Sciatic nerve (tissue), 2 donors: ENCODE data around the gene NRP1. TPM values are rescaled to one million over a fixed set of nuclear protein-coding genes. Genes with fewer than 3 reads are reported as not detected.
"Not testable (repeated sequence)": the region's sequence is repeated elsewhere in the genome, so short reads cannot be mapped to it uniquely, and the experiment has no call there.

Source experiments
- ATAC-seq: fragments of 200-7000 bp; cut with Tn5 transposase; one replicate; pipeline ENCODE4 v1.9.1; 2020; ENCODE audit warnings: mild to moderate bottlenecking, moderate library complexity
- DNase-seq: peaks from one replicate; pipeline ENCODE4 v3.0.0-alpha.2; 2020; ENCODE audit warnings: low spot score
- intact Hi-C: fragments of 100-400 bp; cut with DNase I; formaldehyde crosslinking; loops from one replicate; pipeline ENCODE4 v1.14.2; 2022
- total RNA-seq: library from RNA; stranded (reverse); fragmentation: NEBNext Ultra II Directional; extraction: Animal tissue kit (Norgen Biotek cat#: 25700); gene quantifications from one replicate; pipeline ENCODE4 v1.2.1, GENCODE V29; 2021
- donor health status: DM: no; HTN: no; CAD: no.
- donor health status: DM: no; HTN: no; CAD: no.

The NRP1 gene
- total RNA-seq, 1 donor from 2014 or later, result 156 TPM

- intact Hi-C loops, result no loop called here
- DNase-seq (no peak), ATAC-seq (no peak)
Measured at GRCh38 chr10:33151344-33151864, 183.1 kb downstream of the NRP1 start.

- ATAC-seq (no peak), DNase-seq (no peak)
- intact Hi-C loops, result no loop called here
Measured at GRCh38 chr10:33150889-33151288, 183.6 kb downstream of the NRP1 start.

- intact Hi-C loops, result no loop called here
- DNase-seq, result no peak
- ATAC-seq, result no peak
Measured at GRCh38 chr10:33150146-33150545, 184.3 kb downstream of the NRP1 start.

- no peak for DNase-seq
- intact Hi-C loops, result no loop called here
- no peak for ATAC-seq
Measured at GRCh38 chr10:33147013-33147310, 187.5 kb downstream of the NRP1 start.

- DNase-seq, result no peak
- intact Hi-C loops, result no loop called here
- ATAC-seq, result no peak
Measured at GRCh38 chr10:33146189-33147012, 188.1 kb downstream of the NRP1 start.

GRCh38 chr10:33145451-33146188 lies 188.8 kb downstream of the NRP1 start:
- no peak for DNase-seq
- intact Hi-C loops, result no loop called here
- ATAC-seq, result no peak

- DNase-seq, result no peak
- peak; percentile 43 for ATAC-seq
- intact Hi-C loops, result no loop called here
Measured at GRCh38 chr10:33143160-33143728, 191.2 kb downstream of the NRP1 start.

GRCh38 chr10:33142295-33142694 lies 192.2 kb downstream of the NRP1 start:
- intact Hi-C loops, result no loop called here
- DNase-seq (no peak), ATAC-seq (peak; percentile 14)

- intact Hi-C loops, result no loop called here
- DNase-seq, result no peak
- no peak for ATAC-seq
Measured at GRCh38 chr10:33141251-33141650, 193.2 kb downstream of the NRP1 start.

- ATAC-seq, result no peak
Measured at GRCh38 chr10:33139181-33139646, 195.3 kb downstream of the NRP1 start.

GRCh38 chr10:33138686-33139085 lies 195.8 kb downstream of the NRP1 start:
- ATAC-seq, DNase-seq, intact Hi-C loops: not testable (repeated sequence)

More at GRCh38 chr10:33139181-33139646, 195.3 kb downstream of the NRP1 start:
- intact Hi-C loops, result no loop called here
- no peak for DNase-seq

- no peak for DNase-seq
- intact Hi-C loops, result no loop called here
- no peak for ATAC-seq
Measured at GRCh38 chr10:33137356-33138005, 197.0 kb downstream of the NRP1 start.

- intact Hi-C loops, result no loop called here
- ATAC-seq, result no peak
- no peak for DNase-seq
Measured at GRCh38 chr10:33136781-33137180, 197.7 kb downstream of the NRP1 start.

- ATAC-seq (no peak), DNase-seq (no peak)
- intact Hi-C loops, result no loop called here
Measured at GRCh38 chr10:33136271-33136670, 198.2 kb downstream of the NRP1 start.

GRCh38 chr10:33134011-33134751 lies 200.3 kb downstream of the NRP1 start:
- peak; percentile 35 for ATAC-seq

GRCh38 chr10:33133557-33133956 lies 200.9 kb downstream of the NRP1 start:
- DNase-seq, result no peak
- no peak for ATAC-seq
- intact Hi-C loops, result no loop called here

More at GRCh38 chr10:33134011-33134751, 200.3 kb downstream of the NRP1 start:
- intact Hi-C loops, result no loop called here
- no peak for DNase-seq

- ATAC-seq (no peak), DNase-seq (no peak)
- intact Hi-C loops, result no loop called here
Measured at GRCh38 chr10:33132626-33133025, 201.8 kb downstream of the NRP1 start.

- DNase-seq, result no peak
- intact Hi-C loops, result no loop called here
- peak; percentile 2 for ATAC-seq
Measured at GRCh38 chr10:33129996-33130386, 204.5 kb downstream of the NRP1 start.
